GM23248 (cell line): ENCODE measurements around the gene SPON2. TPM values are rescaled to one million over a fixed set of nuclear protein-coding genes. Genes with fewer than 3 reads are reported as not detected.
A peak's percentile ranks its signal among the peaks of the same experiment; 100 is the strongest.

Experiments used
- DNase-seq: peaks from one replicate; pipeline ENCODE4 v3.0.0-alpha.2; 2015
- H2AFZ ChIP-seq: fragments of 200-600 bp; sonication (generic); 2 replicates; pipeline ENCODE4 v1.6.1; 2016; ENCODE audit warnings: antibody characterized with exemption
- H3F3A ChIP-seq: fragments of 200-600 bp; sonication (generic); 2 replicates; pipeline ENCODE4 v1.6.1; 2016; ENCODE audit warnings: mild to moderate bottlenecking, antibody characterized with exemption, mixed run types; ENCODE audit not compliant: insufficient read depth
- H3K27ac ChIP-seq: fragments of 200-600 bp; sonication (generic); 2 replicates; pipeline ENCODE4 v1.5.1; 2016; ENCODE audit warnings: mild to moderate bottlenecking
- H3K27me3 ChIP-seq: fragments of 200-600 bp; sonication (generic); replicated peaks from 2 replicates; pipeline ENCODE4 v1.6.1; 2016; ENCODE audit warnings: mild to moderate bottlenecking; ENCODE audit not compliant: insufficient read depth
- H3K36me3 ChIP-seq: fragments of 200-600 bp; sonication (generic); 2 replicates; pipeline ENCODE4 v1.6.1; 2016; ENCODE audit warnings: low read depth, mild to moderate bottlenecking
- H3K4me1 ChIP-seq: fragments of 200-600 bp; sonication (generic); 2 replicates; pipeline ENCODE4 v1.6.1; 2016; ENCODE audit warnings: mild to moderate bottlenecking; ENCODE audit not compliant: insufficient read depth
- H3K4me2 ChIP-seq: fragments of 200-600 bp; sonication (generic); one replicate; pipeline ENCODE4 v1.6.1; 2016; ENCODE audit warnings: mild to moderate bottlenecking; ENCODE audit not compliant: unreplicated experiment
- H3K4me3 ChIP-seq: fragments of 200-600 bp; sonication (generic); 2 replicates; pipeline ENCODE4 v1.5.1; 2016; ENCODE audit warnings: mild to moderate bottlenecking
- H3K79me2 ChIP-seq: fragments of 200-600 bp; sonication (generic); 2 replicates; pipeline ENCODE4 v1.6.1; 2016; ENCODE audit warnings: mild to moderate bottlenecking; ENCODE audit not compliant: insufficient read depth
- H3K9ac ChIP-seq: fragments of 200-600 bp; sonication (generic); 2 replicates; pipeline ENCODE4 v1.6.1; 2016; ENCODE audit warnings: mild to moderate bottlenecking
- H3K9me2 ChIP-seq: fragments of 200-600 bp; sonication (generic); 2 replicates; pipeline ENCODE4 v1.6.1; 2016; ENCODE audit warnings: mixed run types, mild to moderate bottlenecking, moderate library complexity; ENCODE audit not compliant: insufficient read depth
- H3K9me3 ChIP-seq: fragments of 200-600 bp; sonication (generic); one replicate; pipeline ENCODE4 v1.6.1; 2017; ENCODE audit warnings: low read depth
- H4K20me1 ChIP-seq: fragments of 200-600 bp; sonication (generic); 2 replicates; pipeline ENCODE4 v1.6.0; 2016; ENCODE audit not compliant: insufficient read depth
- EZH2 ChIP-seq: fragments of 200-600 bp; sonication (generic); IDR thresholded peaks from 2 replicates; pipeline ENCODE4 v1.6.1; 2018; ENCODE audit warnings: antibody characterized with exemption, mild to moderate bottlenecking; ENCODE audit not compliant: insufficient read depth, poor library complexity, severe bottlenecking
- EZH2phosphoT487 ChIP-seq: fragments of 200-600 bp; sonication (generic); IDR thresholded peaks from 2 replicates; pipeline ENCODE4 v1.6.1; 2018; ENCODE audit warnings: antibody characterized with exemption, moderate library complexity, mild to moderate bottlenecking, low read depth; ENCODE audit not compliant: insufficient read depth
- WGBS, 2 experiments: methylation state at CpG; one replicate each; pipeline ENCODE4 v1.1.6; 2015 to 2017; ENCODE audit warnings: low lambda C conversion rate in 2 of 2, low coverage in 1 of 2; ENCODE audit errors: missing lambda C conversion rate in 2 of 2; 5-methylcytosine and 5-hydroxymethylcytosine counted together
- in situ Hi-C: fragments of 300-500 bp; cut with MboI; formaldehyde crosslinking; loops from 2 replicates; pipeline ENCODE4 v1.15.0; 2020
- polyA plus RNA-seq: library from polyadenylated mRNA; unstranded; fragments of >200 nt; fragmentation: Nextera tagmentation; extraction: Ambion mirVana; gene quantifications from 2 replicates; pipeline ENCODE4 v1.2.1, GENCODE V29; 2016
- total RNA-seq: library from RNA; depleted of rRNA; stranded (reverse); fragments of >200 nt; shearing (Covaris generic); gene quantifications from 2 replicates; pipeline ENCODE4 v1.2.3, GENCODE V29; 2014

The SPON2 gene
- total and polyA plus RNA-seq, 2 experiments from 2014 or later, result 5.7 to 6.2 TPM

GRCh38 chr4:1171311-1172227 is 814 bp downstream of the SPON2 start:
- H3K9ac ChIP-seq, result no peak overlapping the region
- H3K4me3 ChIP-seq, result 0 out of 2 replicates have a peak overlapping the region, but pooled peaks have one; percentile 26

GRCh38 chr4:1170976-1171310 is 1.4 kb downstream of the SPON2 start:
- TF ChIP-seq EZH2phosphoT487, result no peak
- TF ChIP-seq EZH2, result no peak
- 60 to 69% methylated on average over 9 to 39 of the region's 42 CpGs for WGBS, 2 experiments
- Histone ChIP-seq H3K27ac (no peak overlapping the region), H2AFZ (no peak overlapping the region), H3K79me2 (no peaks in the 10 kb centered on the region), H3K4me2 (no peak overlapping the region), H3K36me3 (no peaks in the 10 kb centered on the region), H3K4me1 (peaks cover 5% of the 10 kb centered on the region; the same call in 1 of the 2 replicates), H3K9ac (no peak overlapping the region), H3K27me3 (peaks cover 10% of the 10 kb centered on the region), H3K9me2 (no peaks in the 10 kb centered on the region), H3K4me3 (no peak overlapping the region), H3K9me3 (no peaks in the 10 kb centered on the region), H4K20me1 (no peaks in the 10 kb centered on the region), H3F3A (no peaks in the 10 kb centered on the region)
- no peak for DNase-seq
- in situ Hi-C loops, result no loop called here

More at GRCh38 chr4:1171311-1172227, 814 bp downstream of the SPON2 start:
- Histone ChIP-seq H4K20me1 (no peaks in the 10 kb centered on the region), H3F3A (no peaks in the 10 kb centered on the region), H3K79me2 (no peaks in the 10 kb centered on the region), H3K9me2 (no peaks in the 10 kb centered on the region), H3K27me3 (peaks cover 10% of the 10 kb centered on the region), H3K4me2 (no peak overlapping the region), H3K4me1 (peaks cover 5% of the 10 kb centered on the region; the same call in 1 of the 2 replicates), H3K27ac (no peak overlapping the region), H3K36me3 (no peaks in the 10 kb centered on the region), H3K9me3 (no peaks in the 10 kb centered on the region), H2AFZ (peak overlapping the region; percentile 20; the same call in 1 of the 2 replicates)
- peak; percentile 43 for DNase-seq
- in situ Hi-C loops, result no loop called here
- TF ChIP-seq EZH2phosphoT487 (no peak), EZH2 (peak; percentile 91)
- WGBS, 2 experiments, result 8 to 9% methylated on average over 45 to 82 of the region's 88 CpGs

DNA sequence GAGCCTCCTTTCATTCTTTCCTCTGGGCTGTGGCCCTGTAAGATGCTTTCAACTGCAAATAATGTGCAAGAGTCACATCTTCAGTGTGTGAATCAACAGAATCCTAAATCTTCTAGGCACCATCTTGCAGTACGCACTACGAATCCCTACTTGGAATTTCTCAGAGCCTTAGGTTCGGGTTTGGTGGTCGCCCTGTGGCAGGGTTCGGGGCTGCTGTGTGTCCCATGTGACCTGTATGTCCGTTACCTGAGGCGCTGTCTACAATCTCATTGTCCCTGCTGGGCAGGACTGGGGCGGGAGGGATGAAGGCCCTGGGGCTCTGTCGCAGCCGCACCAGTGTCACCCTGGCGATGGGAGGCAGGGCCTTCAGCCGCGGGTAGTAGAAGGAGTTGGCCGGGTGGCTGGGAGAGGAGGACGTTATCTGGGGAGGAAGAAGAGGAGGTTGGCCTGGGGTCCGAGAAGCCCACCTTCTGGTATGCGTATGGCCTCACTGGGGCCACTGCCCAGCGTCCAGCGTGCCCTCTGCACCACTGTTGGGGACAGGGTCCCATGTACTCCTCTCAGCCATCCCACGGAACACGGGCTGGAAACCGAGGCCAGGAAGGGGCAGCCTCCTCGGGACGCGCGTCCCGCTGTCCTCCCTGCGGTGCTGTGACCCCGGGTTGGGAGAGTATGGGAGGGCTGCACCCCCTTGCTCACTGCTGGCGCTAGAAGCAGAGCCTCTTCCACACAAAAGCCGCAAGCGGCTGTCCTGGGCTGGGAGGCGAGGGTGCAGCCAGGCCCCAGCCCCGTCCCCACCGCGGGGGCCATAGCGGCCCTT is 2.0 kb downstream of the SPON2 start:
- H3K4me3 ChIP-seq, result no peak overlapping the region

GRCh38 chr4:1169691-1170096 is 2.7 kb downstream of the SPON2 start:
- H3F3A ChIP-seq, result no peaks in the 10 kb centered on the region
- no peaks in the 10 kb centered on the region for H3K9me3 ChIP-seq
- H3K27ac ChIP-seq, result no peak overlapping the region
- peaks cover 10% of the 10 kb centered on the region for H3K27me3 ChIP-seq
- 86 to 87% methylated on average over 13 of the region's 13 CpGs for WGBS, 2 experiments
- H3K36me3 ChIP-seq, result no peaks in the 10 kb centered on the region
- H3K4me2 ChIP-seq, result no peak overlapping the region
- no peaks in the 10 kb centered on the region for H3K79me2 ChIP-seq
- in situ Hi-C loops, result no loop called here
- TF ChIP-seq EZH2 (no peak), EZH2phosphoT487 (no peak)
- no peak overlapping the region for H3K4me3 ChIP-seq
- H2AFZ ChIP-seq, result no peak overlapping the region
- peaks cover 5% of the 10 kb centered on the region; the same call in 1 of the 2 replicates for H3K4me1 ChIP-seq
- DNase-seq, result no peak
- no peaks in the 10 kb centered on the region for H4K20me1 ChIP-seq
- no peaks in the 10 kb centered on the region for H3K9me2 ChIP-seq
- no peak overlapping the region for H3K9ac ChIP-seq

More for the DNA sequence above, 2.0 kb downstream of the SPON2 start:
- Histone ChIP-seq H3K36me3 (no peaks in the 10 kb centered on the region), H3K27ac (no peak overlapping the region), H2AFZ (no peak overlapping the region), H3F3A (no peaks in the 10 kb centered on the region), H3K9me2 (no peaks in the 10 kb centered on the region), H3K4me2 (no peak overlapping the region), H3K27me3 (peaks cover 10% of the 10 kb centered on the region), H3K9me3 (no peaks in the 10 kb centered on the region), H3K9ac (no peak overlapping the region), H3K4me1 (peaks cover 5% of the 10 kb centered on the region; the same call in 1 of the 2 replicates), H3K79me2 (no peaks in the 10 kb centered on the region), H4K20me1 (no peaks in the 10 kb centered on the region)
- TF ChIP-seq EZH2phosphoT487, result no peak
- TF ChIP-seq EZH2, result no peak
- DNase-seq, result no peak
- 89 to 92% methylated on average over 32 to 37 of the region's 37 CpGs for WGBS, 2 experiments
- in situ Hi-C loops, result no loop called here
